Hepatocyte (in vitro differentiated cells): Measurements from ENCODE around the gene TCP11.

Experiments
- CTCF ChIP-seq: fragments of 200-600 bp; sonication (generic); IDR thresholded peaks from 2 replicates; pipeline ENCODE4 v1.5.1; 2016; ENCODE audit warnings: antibody characterized with exemption, mild to moderate bottlenecking; ENCODE audit not compliant: poor library complexity
- EZH2 ChIP-seq: fragments of 200-600 bp; sonication (generic); IDR thresholded peaks from 2 replicates; pipeline ENCODE4 v1.6.1; 2016; ENCODE audit warnings: antibody characterized with exemption, mild to moderate bottlenecking, borderline replicate concordance
- EZH2phosphoT487 ChIP-seq: fragments of 200-600 bp; sonication (generic); IDR thresholded peaks from one replicate; pipeline ENCODE4 v1.6.1; 2018; ENCODE audit warnings: antibody characterized with exemption, mild to moderate bottlenecking, low read depth, moderate library complexity; ENCODE audit not compliant: unreplicated experiment, severe bottlenecking

- TF ChIP-seq CTCF (no peak), EZH2 (no peak), EZH2phosphoT487 (no peak)
Observed at GRCh38 chr6:35161776-35162607, 20.9 kb upstream of the TCP11 start.
